OCI-LY1 (cell line): Measurements from ENCODE around the gene MIER1.

ENCODE experiments used
- CTCF ChIP-seq: fragments of 200-600 bp; sonication (generic), shearing (Covaris generic); IDR thresholded peaks from 2 replicates; pipeline ENCODE4 v1.5.1; 2017; ENCODE audit warnings: mild to moderate bottlenecking, antibody characterized with exemption, low read length, moderate library complexity, mixed read lengths
- EZH2 ChIP-seq: fragments of 200-600 bp; sonication (generic), shearing (Covaris generic); IDR thresholded peaks from 2 replicates; pipeline ENCODE4 v1.8.0; 2017; ENCODE audit warnings: borderline replicate concordance, mixed run types, mild to moderate bottlenecking, antibody characterized with exemption, low read length, moderate library complexity, mixed read lengths

GRCh38 chr1:67019121-67019520, 94.3 kb downstream of the MIER1 start:
- TF ChIP-seq EZH2 (no peak), CTCF (no peak)
